ENCODE data around the gene PLB1.

The PLB1 gene

GRCh38 chr2:28644760-28645159 lies 148.9 kb downstream of the PLB1 start:
- no peak for TF ChIP-seq CTCF (IDR thresholded peaks at IDR 0.05)

- no peak for TF ChIP-seq CTCF (IDR thresholded peaks at IDR 0.05)
These were observed 149.7 kb downstream of the PLB1 start for GRCh38 chr2:28645553-28645952.

DNA sequence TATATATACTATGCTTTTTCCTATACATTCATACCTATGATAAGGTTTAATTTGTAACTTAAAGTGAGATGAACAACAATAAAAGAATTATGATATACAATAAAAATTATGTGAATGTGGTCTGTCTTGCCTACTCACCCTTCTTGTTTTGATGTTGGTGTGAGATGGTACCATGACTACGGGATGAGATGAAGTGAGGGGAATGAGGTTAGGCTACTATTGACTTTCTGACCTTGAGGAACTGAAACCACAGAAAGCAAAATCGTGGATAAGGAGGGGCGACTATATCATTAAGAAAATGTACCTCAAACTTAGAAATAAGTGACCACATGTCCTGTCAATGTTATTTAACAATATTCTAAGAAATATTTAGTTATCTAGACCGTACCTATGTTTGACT lies 151.8 kb downstream of the PLB1 start:
- no peak for TF ChIP-seq CTCF (IDR thresholded peaks at IDR 0.05)

GRCh38 chr2:28648147-28648546 lies 152.3 kb downstream of the PLB1 start:
- TF ChIP-seq CTCF (IDR thresholded peaks at IDR 0.05) = no peak

DNA sequence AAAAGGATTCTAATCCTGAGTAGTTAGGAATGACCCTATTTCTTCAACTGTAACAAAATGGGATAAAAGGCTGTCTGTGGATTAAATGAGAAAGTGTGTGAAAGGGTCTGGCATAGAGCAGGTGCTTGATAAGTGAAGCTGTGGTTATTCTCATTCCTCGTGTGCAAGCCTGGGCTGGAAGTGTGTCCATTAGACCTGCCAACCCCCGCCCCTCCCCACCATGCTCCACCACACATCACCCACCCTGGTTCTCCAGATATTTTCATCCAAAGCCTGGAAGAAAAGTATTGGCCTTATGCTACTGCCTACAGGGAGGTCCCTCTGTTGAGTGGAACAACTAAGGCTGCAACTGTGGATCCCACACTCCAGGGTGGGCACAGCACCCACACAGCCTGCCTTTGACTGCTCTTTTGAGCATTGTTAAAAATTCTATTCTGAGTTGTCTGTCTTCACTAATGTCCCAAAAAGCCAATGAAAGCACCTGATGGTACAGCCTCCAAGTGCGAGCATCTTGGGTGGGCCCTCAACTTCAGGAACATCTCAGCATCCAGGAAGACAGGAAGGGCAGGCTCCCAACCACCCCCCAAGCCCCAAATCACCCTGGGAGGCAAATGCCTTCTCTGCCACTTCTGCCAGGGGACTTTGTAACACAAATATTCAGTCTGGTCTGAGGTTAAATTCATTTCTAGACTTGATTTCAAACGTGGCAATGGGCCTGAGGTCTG lies 153.0 kb downstream of the PLB1 start:
- TF ChIP-seq CTCF (IDR thresholded peaks at IDR 0.05) = no peak

GRCh38 chr2:28649481-28650265 lies 153.8 kb downstream of the PLB1 start:
- no peak for TF ChIP-seq CTCF (IDR thresholded peaks at IDR 0.05)

DNA sequence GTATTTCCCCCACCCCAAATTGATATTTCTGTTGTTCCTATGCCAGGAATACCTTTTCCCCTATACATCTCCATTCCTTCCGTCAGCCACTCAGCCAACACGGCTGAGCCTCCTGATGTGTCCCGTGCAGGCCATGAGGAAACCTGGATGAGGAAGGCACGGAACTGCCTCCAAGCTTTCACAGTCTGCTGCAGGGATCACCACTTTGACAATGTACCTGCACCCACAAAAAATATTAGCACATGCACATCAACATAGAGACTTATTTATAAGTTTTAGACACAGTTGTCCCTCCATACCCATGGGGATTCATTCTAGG lies 154.4 kb downstream of the PLB1 start:
- TF ChIP-seq CTCF (IDR thresholded peaks at IDR 0.05) = no peak

Data from LNCAP (cell line).